ENCODE results near the gene APCDD1.

- TF ChIP-seq CTCF (IDR thresholded peaks at IDR 0.05; ENCODE audit: borderline replicate concordance, extremely low read depth, low read length, poor library complexity, severe bottlenecking) (no peak), EZH2 (IDR thresholded peaks at IDR 0.05; ENCODE audit: borderline replicate concordance, low read depth, low read length, severe bottlenecking) (no peak)
Observed at GRCh38 chr18:10474309-10474708, 19.9 kb downstream of the APCDD1 start.
